Body of pancreas (tissue), 4 donors: ENCODE measurements around the gene HDGFL3.

Experiments
- POLR2A ChIP-seq, 3 donors: fragments of 450-650 bp; IDR thresholded peaks; one replicate each; pipeline ENCODE4 v1.6.1; 2016; ENCODE audit warnings: antibody characterized with exemption in 3 of 3, mild to moderate bottlenecking in 2 of 3
- TF ChIP-seq, protein P1 (sequence below), 7 experiments: fragments of 450-650 bp in 4 of 7; fragments of 200-600 bp in 3 of 7; sonication (generic) in 3 of 7; IDR thresholded peaks; one replicate each; pipeline ENCODE4 v1.5.1; 2016 to 2019; ENCODE audit warnings: antibody characterized with exemption in 7 of 7

DNA sequence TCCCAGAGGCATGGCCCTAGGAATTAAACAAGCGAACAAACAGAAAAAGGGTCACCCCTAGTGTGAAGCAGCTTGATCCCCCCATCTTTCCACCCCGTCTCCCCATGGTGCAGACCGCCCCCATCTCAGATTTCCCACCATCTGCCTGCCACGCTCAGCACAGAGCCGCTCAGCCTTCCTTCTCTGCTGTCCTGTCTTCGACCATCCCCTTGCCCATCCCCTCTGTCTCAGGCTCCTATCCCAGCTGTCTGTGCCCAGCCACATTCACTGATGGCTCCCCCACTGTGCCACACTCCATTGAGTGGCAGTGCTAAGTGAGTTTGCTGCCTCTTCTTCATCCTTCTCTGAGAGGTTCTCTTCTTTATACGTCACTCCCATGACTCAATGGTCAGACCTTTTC lies 128.9 kb downstream of the HDGFL3 start:
- TF ChIP-seq, protein P1, sequence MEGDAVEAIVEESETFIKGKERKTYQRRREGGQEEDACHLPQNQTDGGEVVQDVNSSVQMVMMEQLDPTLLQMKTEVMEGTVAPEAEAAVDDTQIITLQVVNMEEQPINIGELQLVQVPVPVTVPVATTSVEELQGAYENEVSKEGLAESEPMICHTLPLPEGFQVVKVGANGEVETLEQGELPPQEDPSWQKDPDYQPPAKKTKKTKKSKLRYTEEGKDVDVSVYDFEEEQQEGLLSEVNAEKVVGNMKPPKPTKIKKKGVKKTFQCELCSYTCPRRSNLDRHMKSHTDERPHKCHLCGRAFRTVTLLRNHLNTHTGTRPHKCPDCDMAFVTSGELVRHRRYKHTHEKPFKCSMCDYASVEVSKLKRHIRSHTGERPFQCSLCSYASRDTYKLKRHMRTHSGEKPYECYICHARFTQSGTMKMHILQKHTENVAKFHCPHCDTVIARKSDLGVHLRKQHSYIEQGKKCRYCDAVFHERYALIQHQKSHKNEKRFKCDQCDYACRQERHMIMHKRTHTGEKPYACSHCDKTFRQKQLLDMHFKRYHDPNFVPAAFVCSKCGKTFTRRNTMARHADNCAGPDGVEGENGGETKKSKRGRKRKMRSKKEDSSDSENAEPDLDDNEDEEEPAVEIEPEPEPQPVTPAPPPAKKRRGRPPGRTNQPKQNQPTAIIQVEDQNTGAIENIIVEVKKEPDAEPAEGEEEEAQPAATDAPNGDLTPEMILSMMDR (IDR thresholded peaks at IDR 0.05), result no peak
- TF ChIP-seq POLR2A (IDR thresholded peaks at IDR 0.05), result no peak
